PC-3 (cell line): Measurements from ENCODE around the gene TUBGCP3. TPM values are rescaled to one million over a fixed set of nuclear protein-coding genes. Genes with fewer than 3 reads are reported as not detected.

ENCODE experiments used
- ATAC-seq: fragments of 200-7000 bp; cut with Tn5 transposase; 2 replicates; pipeline ENCODE4 v1.9.1; 2020; ENCODE audit warnings: mild to moderate bottlenecking, moderate library complexity
- BruUV-seq: library from RNA; stranded (reverse); fragments of 400-500 nt; replicated peaks from 2 replicates; lab custom pipeline; 2021; lab: Mats Ljungman, UMichigan
- CTCF ChIA-PET: fragments of 300-600 bp; sonication (Branson Sonifier 250); formaldehyde crosslinking; loops from one replicate; lab custom pipeline; 2022; ENCODE audit warnings: antibody characterized with exemption; lab: Charles Lee
- POLR2A ChIA-PET: fragments of 300-600 bp; sonication (Branson Sonifier 250); formaldehyde crosslinking; loops from one replicate; lab custom pipeline; 2022; ENCODE audit warnings: antibody characterized with exemption; ENCODE audit not compliant: unreplicated experiment; lab: Charles Lee
- DNase-seq: peaks from one replicate; pipeline ENCODE4 v3.0.0-alpha.2; 2015
- H2AFZ ChIP-seq: fragments of 300-600 bp; sonication (generic); 2 replicates; pipeline ENCODE4 v1.6.0; 2016; ENCODE audit warnings: antibody characterized with exemption, low read length
- H3F3A ChIP-seq: fragments of 300-600 bp; sonication (generic); one replicate; pipeline ENCODE4 v1.6.0; 2017; ENCODE audit warnings: antibody characterized with exemption, low read length, control low read depth, mild to moderate bottlenecking; ENCODE audit not compliant: unreplicated experiment
- H3K27ac ChIP-seq: fragments of 300-600 bp; sonication (generic); 2 replicates; pipeline ENCODE4 v1.5.1; 2016; ENCODE audit warnings: mild to moderate bottlenecking, low read length
- H3K27me3 ChIP-seq: fragments of 300-600 bp; sonication (generic); 2 replicates; pipeline ENCODE4 v1.6.1; 2016; ENCODE audit warnings: low read length, mixed read lengths
- H3K36me3 ChIP-seq: fragments of 300-600 bp; sonication (generic); 2 replicates; pipeline ENCODE4 v1.6.1; 2016; ENCODE audit warnings: low read depth, mixed run types, low read length, mixed read lengths
- H3K4me1 ChIP-seq: fragments of 300-600 bp; sonication (generic); 2 replicates; pipeline ENCODE4 v1.5.1; 2016; ENCODE audit warnings: low read length; ENCODE audit not compliant: insufficient read depth
- H3K4me2 ChIP-seq: fragments of 300-600 bp; sonication (generic); 2 replicates; pipeline ENCODE4 v1.6.0; 2016; ENCODE audit warnings: low read length
- H3K4me3 ChIP-seq: fragments of 300-600 bp; sonication (generic); 2 replicates; pipeline ENCODE4 v1.5.1; 2016; ENCODE audit warnings: mild to moderate bottlenecking, low read length, mixed read lengths
- H3K79me2 ChIP-seq: fragments of 300-600 bp; sonication (generic); 2 replicates; pipeline ENCODE4 v1.6.1; 2017; ENCODE audit warnings: low read length, mixed read lengths
- H3K9ac ChIP-seq: fragments of 300-600 bp; sonication (generic); 2 replicates; pipeline ENCODE4 v1.6.0; 2016; ENCODE audit warnings: mild to moderate bottlenecking, low read length
- H3K9me2 ChIP-seq: fragments of 300-600 bp; sonication (generic); replicated peaks from 2 replicates; pipeline ENCODE4 v1.6.1; 2016; ENCODE audit warnings: mixed run types, low read length, mixed read lengths
- H3K9me3 ChIP-seq: fragments of 300-600 bp; sonication (generic); 2 replicates; pipeline ENCODE4 v1.6.1; 2016; ENCODE audit warnings: low read length, mixed read lengths
- H4K20me1 ChIP-seq: fragments of 300-600 bp; sonication (generic); 2 replicates; pipeline ENCODE4 v1.6.1; 2016; ENCODE audit warnings: low read length, mixed read lengths
- CTCF ChIP-seq: fragments of 300-600 bp; sonication (generic); conservative IDR thresholded peaks from 2 replicates; pipeline ENCODE4 v1.5.1; 2017; ENCODE audit warnings: antibody characterized with exemption, low read depth, mild to moderate bottlenecking, low read length
- EZH2 ChIP-seq: fragments of 300-600 bp; sonication (generic); IDR thresholded peaks from one replicate; pipeline ENCODE4 v1.6.1; 2017; ENCODE audit warnings: antibody characterized with exemption, mild to moderate bottlenecking, low read length; ENCODE audit not compliant: unreplicated experiment
- EZH2phosphoT487 ChIP-seq: fragments of 300-600 bp; sonication (generic); IDR thresholded peaks from 2 replicates; pipeline ENCODE4 v1.6.1; 2018; ENCODE audit warnings: mild to moderate bottlenecking, antibody characterized with exemption, low read length, borderline replicate concordance
- intact Hi-C: fragments of 100-400 bp; cut with micrococcal nuclease; formaldehyde crosslinking; loops from 2 replicates; pipeline ENCODE4 v1.9.0; 2023
- total RNA-seq: library from RNA; depleted of rRNA; stranded (reverse); fragments of >200 nt; gene quantifications from 2 replicates; pipeline ENCODE4 v1.2.3, GENCODE V29; 2014

The TUBGCP3 gene
- total RNA-seq, 1 experiment from 2014 or later: 25.8 TPM

- no peak overlapping the region for H3K4me2 ChIP-seq
- no peaks in the 10 kb centered on the region for H3K4me1 ChIP-seq
- no peak overlapping the region for H3K27ac ChIP-seq
- no peaks in the 10 kb centered on the region for H3K27me3 ChIP-seq
- ChIA-PET CTCF (no interaction called here), POLR2A (no interaction called here)
- BruUV-seq: no TSS peak
- no peaks in the 10 kb centered on the region for H3K9me2 ChIP-seq
- H3K9ac ChIP-seq: no peak overlapping the region
- H3K36me3 ChIP-seq: no peaks in the 10 kb centered on the region
- TF ChIP-seq CTCF (no peak), EZH2phosphoT487 (no peak), EZH2 (no peak)
- no peaks in the 10 kb centered on the region for H3F3A ChIP-seq
- H3K79me2 ChIP-seq: peaks cover 97% of the 10 kb centered on the region
- ATAC-seq: no peak
- H4K20me1 ChIP-seq: peaks cover 43% of the 10 kb centered on the region; the same call in 1 of the 2 replicates
- H3K9me3 ChIP-seq: no peaks in the 10 kb centered on the region
- intact Hi-C loops: no loop called here
- no peak for DNase-seq
- no peak overlapping the region for H3K4me3 ChIP-seq
- H2AFZ ChIP-seq: no peak overlapping the region
Observed at GRCh38 chr13:112574416-112574815, 13.5 kb downstream of the TUBGCP3 start.

GRCh38 chr13:112573710-112574109 is 14.2 kb downstream of the TUBGCP3 start:
- CTCF ChIA-PET: no interaction called here
- DNase-seq (no peak), ATAC-seq (no peak)
- Histone ChIP-seq H3K9ac (no peak overlapping the region), H3K79me2 (peaks cover 96% of the 10 kb centered on the region), H3K9me2 (no peaks in the 10 kb centered on the region), H4K20me1 (peaks cover 42% of the 10 kb centered on the region; the same call in 1 of the 2 replicates), H3K4me2 (no peak overlapping the region), H3K9me3 (no peaks in the 10 kb centered on the region), H3K27ac (no peak overlapping the region), H3K36me3 (peaks cover 4% of the 10 kb centered on the region; the same call in 1 of the 2 replicates), H3K27me3 (no peaks in the 10 kb centered on the region), H3K4me1 (no peaks in the 10 kb centered on the region), H3F3A (no peaks in the 10 kb centered on the region), H3K4me3 (no peak overlapping the region), H2AFZ (no peak overlapping the region)
- POLR2A ChIA-PET: no interaction called here
- intact Hi-C loops: no loop called here
- TF ChIP-seq CTCF: no peak
- no peak for TF ChIP-seq EZH2
- TF ChIP-seq EZH2phosphoT487: no peak
- no TSS peak for BruUV-seq

GRCh38 chr13:112572366-112572765 is 15.6 kb downstream of the TUBGCP3 start:
- peaks cover 92% of the 10 kb centered on the region for H3K79me2 ChIP-seq
- peaks cover 41% of the 10 kb centered on the region; the same call in 1 of the 2 replicates for H4K20me1 ChIP-seq
- H3K4me1 ChIP-seq: no peaks in the 10 kb centered on the region
- H3K36me3 ChIP-seq: peaks cover 12% of the 10 kb centered on the region
- no peaks in the 10 kb centered on the region for H3K27me3 ChIP-seq
- no peak overlapping the region for H2AFZ ChIP-seq
- TF ChIP-seq CTCF: no peak
- TF ChIP-seq EZH2: no peak
- no peak for TF ChIP-seq EZH2phosphoT487
- H3K4me3 ChIP-seq: no peak overlapping the region
- no peak overlapping the region for H3K27ac ChIP-seq
- intact Hi-C loops: no loop called here
- BruUV-seq: no TSS peak
- CTCF ChIA-PET: no interaction called here
- H3F3A ChIP-seq: no peaks in the 10 kb centered on the region
- H3K9me3 ChIP-seq: no peaks in the 10 kb centered on the region
- POLR2A ChIA-PET: no interaction called here
- ATAC-seq: no peak
- no peaks in the 10 kb centered on the region for H3K9me2 ChIP-seq
- no peak for DNase-seq
- no peak overlapping the region for H3K9ac ChIP-seq
- no peak overlapping the region for H3K4me2 ChIP-seq
